Dedifferentiated amniotic fluid mesenchymal stem cell (primary cell): Measurements from ENCODE around the gene LGALS12.
"Not testable (repeated sequence)": the region's sequence is repeated elsewhere in the genome, so short reads cannot be mapped to it uniquely, and the experiment has no call there.

Experiments
- DNase-seq: peaks from one replicate; pipeline ENCODE4 v3.0.0-alpha.2; 2016; ENCODE audit errors: extremely low spot score

The LGALS12 gene

GRCh38 chr11:63504933-63505586 lies 824 bp upstream of the LGALS12 start:
- DNase-seq, result no peak

DNA sequence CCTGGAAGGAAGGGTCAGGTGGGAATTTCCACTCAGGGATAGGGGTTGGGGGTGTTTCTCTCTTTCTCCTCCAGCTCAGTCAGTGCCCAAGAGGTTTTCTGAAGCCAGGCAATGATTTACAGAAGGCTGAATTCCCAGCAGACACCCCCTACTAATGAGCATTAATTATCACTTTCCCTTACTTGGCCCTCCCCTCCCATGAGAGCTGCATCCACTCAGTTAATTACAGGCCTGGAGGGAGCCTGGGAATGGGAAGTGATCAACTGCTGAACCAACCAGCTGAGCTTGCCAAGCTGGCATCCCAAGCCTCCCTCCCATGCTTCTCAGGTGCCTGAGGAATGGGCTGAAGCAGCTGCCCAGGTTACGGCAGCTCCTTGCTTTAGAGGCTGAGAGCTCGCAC lies 992 bp downstream of the LGALS12 start:
- DNase-seq, result no peak

DNA sequence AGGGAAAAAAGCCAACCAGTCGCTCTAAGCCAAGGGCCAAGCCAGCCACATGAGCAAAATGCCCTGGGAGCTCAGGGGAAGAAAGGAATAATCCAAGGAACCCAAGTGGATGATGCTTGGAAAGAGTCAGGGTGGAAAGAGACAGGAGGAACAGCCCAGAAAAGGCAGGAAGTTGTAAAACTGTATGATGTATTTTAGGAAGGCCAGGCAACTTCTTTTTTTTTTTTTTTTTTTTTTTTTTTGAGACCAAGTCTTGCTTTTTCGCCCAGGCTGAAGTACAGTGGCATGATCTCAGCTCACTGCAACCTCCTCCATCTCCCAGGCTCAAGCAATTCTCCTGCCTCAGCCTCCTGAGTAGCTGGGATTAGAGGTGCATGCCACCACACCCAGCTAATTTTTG lies 1.6 kb downstream of the LGALS12 start:
- DNase-seq, result no peak

- no peak for DNase-seq
Measured at GRCh38 chr11:63508009-63508408, 2.1 kb downstream of the LGALS12 start.

- no peak for DNase-seq
Measured at GRCh38 chr11:63508745-63509144, 2.9 kb downstream of the LGALS12 start.

DNA sequence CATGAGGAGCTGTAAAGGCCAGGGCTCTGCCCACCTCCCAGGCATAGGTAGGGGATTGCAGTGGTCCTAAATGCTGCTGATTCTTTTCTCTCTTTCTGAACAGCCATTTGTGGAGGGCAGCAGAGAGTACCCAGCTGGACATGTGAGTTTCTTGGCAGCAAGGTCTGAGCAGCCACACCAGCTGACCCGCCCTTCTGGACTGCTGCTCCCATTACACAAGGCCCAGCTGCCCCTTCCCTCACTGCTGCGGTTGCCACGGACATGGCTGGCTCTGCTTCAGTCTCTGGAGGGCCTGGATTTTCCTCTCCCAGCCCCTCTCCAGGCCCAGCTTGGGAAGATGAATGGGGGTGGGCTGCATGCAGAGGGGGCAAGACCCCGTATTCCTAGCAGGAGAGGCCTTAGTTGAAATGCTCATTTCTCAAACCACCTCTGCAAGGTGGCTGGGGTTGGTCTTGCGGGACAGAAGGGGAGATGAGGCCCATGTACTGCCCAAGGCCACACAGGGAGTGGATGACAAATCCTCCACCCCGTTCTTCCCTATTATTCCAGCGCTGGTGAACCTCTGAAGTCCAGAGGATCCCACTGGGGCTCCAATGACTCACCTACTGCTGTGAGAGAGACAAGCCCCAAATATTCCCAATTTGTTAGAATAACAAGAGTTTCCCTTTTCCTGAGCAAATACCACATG lies 4.6 kb downstream of the LGALS12 start:
- peak; percentile 34 for DNase-seq

GRCh38 chr11:63511048-63511748 lies 5.3 kb downstream of the LGALS12 start:
- no peak for DNase-seq

DNA sequence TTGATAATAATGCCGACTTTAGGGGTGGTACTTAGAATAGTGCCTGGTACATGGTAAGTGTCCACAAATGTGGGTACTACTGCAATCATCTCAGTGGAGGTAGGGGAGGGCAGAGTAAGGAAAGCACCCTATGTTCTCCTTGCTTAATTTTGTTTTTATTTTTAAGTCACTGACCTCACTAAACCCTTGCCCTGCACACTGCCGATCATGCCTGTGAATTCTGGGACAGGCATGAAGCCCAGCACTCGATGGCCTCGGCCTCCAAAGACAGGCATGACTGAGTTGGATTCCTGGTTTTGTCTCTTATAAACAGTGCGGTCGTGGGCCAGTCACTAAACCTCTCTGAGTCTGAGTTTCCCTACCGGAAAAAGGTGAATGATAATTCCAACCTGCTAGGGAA lies 6.9 kb downstream of the LGALS12 start:
- no peak for DNase-seq

DNA sequence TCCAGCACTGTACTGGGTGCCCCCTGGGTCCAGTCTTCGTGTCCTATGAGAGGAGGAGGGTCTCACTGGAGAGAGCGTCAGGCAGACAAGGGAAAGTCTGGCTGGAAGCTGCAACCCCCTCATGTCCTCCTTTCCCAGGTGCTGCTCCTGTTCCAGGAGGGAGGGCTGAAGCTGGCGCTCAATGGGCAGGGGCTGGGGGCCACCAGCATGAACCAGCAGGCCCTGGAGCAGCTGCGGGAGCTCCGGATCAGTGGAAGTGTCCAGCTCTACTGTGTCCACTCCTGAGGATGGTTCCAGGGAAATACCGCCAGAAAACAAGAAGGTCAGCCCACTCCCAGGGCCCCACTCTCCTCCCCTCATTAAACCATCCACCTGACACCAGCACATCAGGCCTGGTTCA lies 10.2 kb downstream of the LGALS12 start:
- DNase-seq, result no peak

DNA sequence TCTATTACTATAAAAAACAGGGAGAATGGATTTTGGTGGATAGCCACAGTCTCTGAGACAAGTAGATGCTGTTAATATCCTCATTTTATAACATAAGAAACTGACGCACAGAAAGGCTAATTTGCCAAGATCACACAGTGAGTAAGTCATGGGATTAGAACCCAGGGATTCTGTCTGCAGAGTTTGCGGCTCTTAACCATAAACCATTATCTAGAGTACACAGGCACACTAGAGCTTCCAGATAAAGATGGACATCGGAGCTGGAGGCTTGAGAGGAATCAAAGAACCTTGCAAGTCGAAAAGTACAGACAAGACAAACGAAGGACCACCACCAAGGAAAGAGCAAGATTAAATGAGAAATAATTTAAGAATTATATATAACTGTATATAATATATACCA lies 11.3 kb downstream of the LGALS12 start:
- DNase-seq, result no peak

GRCh38 chr11:63518548-63518947 lies 12.7 kb downstream of the LGALS12 start:
- DNase-seq, result no peak

- DNase-seq, result no peak
Measured at GRCh38 chr11:63520606-63521170, 14.8 kb downstream of the LGALS12 start.

GRCh38 chr11:63521896-63522295 lies 16.0 kb downstream of the LGALS12 start:
- DNase-seq, result no peak

- DNase-seq, result no peak
Measured at GRCh38 chr11:63523151-63523550, 17.3 kb downstream of the LGALS12 start.

DNA sequence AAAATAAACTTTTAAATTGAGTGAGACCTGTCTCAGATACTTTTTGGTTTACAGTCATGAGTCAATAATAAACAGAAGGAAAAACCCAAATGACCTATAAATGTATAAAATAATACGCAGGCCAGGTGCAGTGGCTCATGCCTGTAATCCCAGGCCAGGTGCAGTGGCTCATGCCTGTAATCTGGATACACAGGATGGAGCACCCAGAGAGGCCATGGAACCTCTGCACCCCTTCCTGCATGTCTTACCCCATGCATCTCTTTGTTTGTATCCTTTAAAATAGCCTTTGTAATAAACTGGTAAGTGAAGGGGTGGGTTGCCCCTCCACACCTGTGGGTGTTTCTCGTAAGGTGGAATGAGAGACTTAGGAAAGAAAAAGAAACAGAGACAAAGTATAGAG lies 21.8 kb downstream of the LGALS12 start:
- DNase-seq, result no peak

DNA sequence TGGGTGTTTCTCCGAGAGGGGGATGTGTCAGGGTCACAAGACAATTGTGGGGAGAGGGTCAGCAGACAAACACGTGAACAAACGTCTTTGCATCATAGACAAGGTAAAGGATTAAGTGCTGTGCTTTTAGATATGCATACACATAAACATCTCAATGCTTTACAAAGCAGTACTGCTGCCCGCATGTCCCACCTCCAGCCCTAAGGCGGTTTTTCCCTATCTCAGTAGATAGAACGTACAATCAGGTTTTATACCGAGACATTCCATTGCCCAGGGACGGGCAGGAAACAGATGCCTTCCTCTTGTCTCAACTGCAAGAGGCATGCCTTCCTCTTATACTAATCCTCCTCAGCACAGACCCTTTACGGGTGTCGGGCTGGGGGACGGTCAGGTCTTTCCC lies 22.3 kb downstream of the LGALS12 start:
- not testable (repeated sequence) for DNase-seq

DNA sequence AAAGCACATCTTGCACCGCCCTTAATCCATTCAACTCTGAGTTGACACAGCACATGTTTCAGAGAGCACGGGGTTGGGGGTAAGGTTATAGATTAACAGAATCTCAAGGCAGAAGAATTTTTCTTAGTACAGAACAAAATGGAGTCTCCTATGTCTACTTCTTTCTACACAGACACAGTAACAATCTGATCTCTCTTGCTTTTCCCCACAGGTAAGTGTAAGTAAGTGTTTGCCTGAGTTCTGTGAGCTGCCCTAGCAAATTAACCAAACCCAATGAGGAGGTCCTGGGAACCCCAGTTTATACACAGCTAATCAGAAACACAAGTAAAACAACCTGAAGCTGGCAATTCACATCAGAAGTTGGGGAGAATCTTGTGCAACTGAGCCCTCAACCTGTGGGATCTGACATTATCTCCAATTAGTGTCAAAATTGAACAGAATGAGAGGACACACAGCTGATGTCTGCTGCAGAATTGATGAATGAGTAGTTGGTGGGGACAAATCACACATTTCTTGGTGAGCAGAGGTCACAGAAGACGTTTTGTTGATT lies 22.9 kb downstream of the LGALS12 start:
- DNase-seq, result not testable (repeated sequence)

- DNase-seq, result not testable (repeated sequence)
Measured at GRCh38 chr11:63529373-63529772, 23.5 kb downstream of the LGALS12 start.

GRCh38 chr11:63530021-63530420 lies 24.1 kb downstream of the LGALS12 start:
- no peak for DNase-seq

DNA sequence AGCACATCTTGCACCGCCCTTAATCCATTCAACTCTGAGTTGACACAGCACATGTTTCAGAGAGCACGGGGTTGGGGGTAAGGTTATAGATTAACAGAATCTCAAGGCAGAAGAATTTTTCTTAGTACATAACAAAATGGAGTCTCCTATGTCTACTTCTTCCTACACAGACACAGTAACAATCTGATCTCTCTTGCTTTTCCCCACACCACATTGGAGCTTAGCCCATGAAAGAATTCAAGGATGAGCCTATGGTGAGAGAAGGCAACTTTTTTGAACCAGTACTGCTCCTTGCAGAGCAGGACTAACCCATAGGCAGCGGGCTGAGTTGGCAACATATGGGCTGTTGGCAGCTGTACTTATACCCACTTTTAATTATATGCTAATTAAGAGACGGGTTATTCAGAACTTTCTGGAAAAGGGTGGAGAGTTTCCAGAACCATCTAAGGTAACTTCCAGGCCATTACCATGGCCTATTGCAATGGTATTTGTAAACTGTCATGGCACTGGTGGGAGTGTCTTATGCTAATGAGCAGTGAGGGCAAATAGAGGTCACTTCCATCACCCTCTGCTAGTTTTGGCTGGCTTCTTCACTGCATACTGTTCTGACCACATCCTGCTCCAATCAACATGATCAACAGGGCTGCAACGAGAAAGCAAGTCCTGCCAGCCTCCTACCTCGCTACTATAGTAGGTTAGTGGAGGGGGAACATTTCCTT lies 25.3 kb downstream of the LGALS12 start:
- not testable (repeated sequence) for DNase-seq

GRCh38 chr11:63532117-63532516 lies 26.2 kb downstream of the LGALS12 start:
- DNase-seq, result no peak
